ENCODE measurements around the gene CENPH.
"Not testable (repeated sequence)": the region's sequence is repeated elsewhere in the genome, so short reads cannot be mapped to it uniquely, and the experiment has no call there.

The CENPH gene

DNA sequence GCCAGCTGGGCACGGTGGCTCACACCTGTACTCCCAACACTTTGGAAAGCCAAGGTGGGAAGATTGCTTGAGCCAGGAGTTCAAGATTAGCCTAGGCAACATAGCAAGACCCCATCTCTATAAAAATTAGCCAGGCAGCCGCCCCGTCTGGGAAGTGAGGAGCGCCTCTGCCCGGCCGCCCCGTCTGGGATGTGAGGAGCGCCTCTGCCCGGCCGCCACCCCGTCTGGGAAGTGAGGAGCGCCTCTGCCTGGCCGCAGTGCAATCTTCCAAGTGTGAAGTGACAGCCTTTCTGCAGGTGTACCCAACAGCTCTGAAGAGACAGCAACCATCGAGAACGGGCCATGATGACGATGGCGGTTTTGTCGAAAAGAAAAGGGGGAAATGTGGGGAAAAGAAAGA lies 31.0 kb downstream of the CENPH start:
- H3K27ac Mint-ChIP-seq; DNase-seq; ATAC-seq; H3K27me3 Mint-ChIP-seq; H3K9me3 Mint-ChIP-seq; H3K36me3 Mint-ChIP-seq (ENCODE audit: low read depth); H3K4me3 Mint-ChIP-seq: not testable (repeated sequence)
- peaks cover 24% of the 10 kb centered on the region for H3K4me1 Mint-ChIP-seq

DNA sequence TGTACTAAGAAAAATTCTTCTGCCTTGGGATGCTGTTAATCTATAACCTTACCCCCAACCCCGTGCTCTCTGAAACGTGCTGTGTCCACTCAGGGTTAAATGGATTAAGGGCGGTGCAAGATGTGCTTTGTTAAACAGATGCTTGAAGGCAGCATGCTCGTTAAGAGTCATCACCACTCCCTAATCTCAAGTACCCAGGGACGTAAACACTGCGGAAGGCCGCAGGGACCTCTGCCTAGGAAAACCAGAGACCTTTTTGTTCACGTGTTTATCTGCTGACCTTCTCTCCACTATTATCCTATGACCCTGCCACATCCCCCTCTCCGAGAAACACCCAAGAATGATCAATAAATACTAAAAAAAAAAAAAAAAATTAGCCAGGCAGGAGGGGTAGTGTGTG lies 31.4 kb downstream of the CENPH start:
- H3K27me3 Mint-ChIP-seq; H3K27ac Mint-ChIP-seq; H3K4me3 Mint-ChIP-seq; ATAC-seq; DNase-seq; H3K9me3 Mint-ChIP-seq; H3K36me3 Mint-ChIP-seq (ENCODE audit: low read depth): not testable (repeated sequence)
- H3K4me1 Mint-ChIP-seq, result peaks cover 24% of the 10 kb centered on the region

DNA sequence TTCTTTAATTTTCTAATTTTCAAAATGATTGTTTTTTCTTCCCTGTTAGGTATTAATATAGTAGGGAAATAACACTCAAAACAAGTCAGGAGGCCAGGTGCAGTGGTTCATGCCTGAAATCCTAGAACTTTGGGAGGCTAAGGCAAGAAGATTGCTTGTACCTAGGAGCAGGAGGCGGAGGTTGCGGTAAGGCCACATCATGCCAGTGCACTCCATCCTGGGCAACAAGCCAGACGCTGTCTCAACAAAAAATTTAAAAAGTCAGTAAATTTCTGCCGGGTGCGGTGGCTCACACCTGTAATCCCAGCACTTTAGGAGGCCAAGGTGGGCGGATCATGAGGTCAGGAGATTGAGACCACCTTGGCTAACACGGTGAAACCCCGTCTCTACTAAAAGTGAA lies 35.1 kb downstream of the CENPH start:
- peaks cover 3% of the 10 kb centered on the region for H3K4me1 Mint-ChIP-seq
- H3K36me3 Mint-ChIP-seq (ENCODE audit: low read depth), result peaks cover 12% of the 10 kb centered on the region
- no peak overlapping the region for H3K4me3 Mint-ChIP-seq
- H3K27me3 Mint-ChIP-seq, result no peaks in the 10 kb centered on the region
- H3K9me3 Mint-ChIP-seq, result no peaks in the 10 kb centered on the region
- ATAC-seq, result no peak
- no peak overlapping the region for H3K27ac Mint-ChIP-seq
- no peak for DNase-seq

DNA sequence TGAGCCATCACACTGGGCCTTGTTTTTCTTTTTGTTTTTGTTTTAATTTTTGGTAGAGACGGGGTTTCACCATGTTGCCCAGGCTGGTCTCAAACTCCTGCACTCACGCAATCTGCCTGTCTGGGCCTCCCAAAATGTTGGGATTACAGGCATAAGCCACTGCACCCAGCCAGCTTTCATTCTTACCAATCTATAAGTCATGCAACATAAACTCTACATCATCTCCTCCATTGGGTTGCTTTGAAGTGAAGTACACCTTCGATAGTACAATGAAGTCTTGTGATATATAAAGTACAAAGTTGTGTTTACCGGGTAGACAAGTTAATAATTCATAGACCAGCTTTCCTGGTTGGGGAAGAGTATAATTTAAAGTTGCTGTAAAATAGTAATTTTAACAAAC lies 36.5 kb downstream of the CENPH start:
- ATAC-seq (no peak), DNase-seq (no peak)
- Mint-ChIP-seq H3K9me3 (no peaks in the 10 kb centered on the region), H3K27me3 (no peaks in the 10 kb centered on the region), H3K36me3 (ENCODE audit: low read depth) (peaks cover 10% of the 10 kb centered on the region), H3K4me1 (no peaks in the 10 kb centered on the region), H3K4me3 (no peak overlapping the region), H3K27ac (no peak overlapping the region)

DNA sequence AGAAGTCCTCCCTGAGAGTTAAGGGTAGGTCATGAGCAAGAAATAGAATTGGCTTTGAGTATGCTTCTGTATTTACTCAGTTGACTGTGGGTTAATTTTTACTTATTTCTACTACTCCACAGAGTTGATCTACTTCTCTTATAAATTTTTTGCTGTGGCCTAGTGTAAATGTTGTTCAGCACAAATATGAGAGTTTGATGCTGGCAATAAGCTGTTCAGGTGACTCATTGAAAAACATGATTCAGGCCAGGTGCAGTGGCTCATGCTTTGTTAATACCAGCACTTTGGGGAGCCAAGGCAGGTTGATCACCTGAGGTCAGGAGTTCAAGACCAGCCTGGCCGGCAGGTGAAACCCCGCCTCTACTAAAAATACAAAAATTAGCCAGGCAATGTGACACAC lies 40.8 kb downstream of the CENPH start:
- no peaks in the 10 kb centered on the region for H3K27me3 Mint-ChIP-seq
- H3K4me1 Mint-ChIP-seq, result peaks cover 5% of the 10 kb centered on the region
- no peak for ATAC-seq
- peaks cover 10% of the 10 kb centered on the region for H3K36me3 Mint-ChIP-seq (ENCODE audit: low read depth)
- H3K4me3 Mint-ChIP-seq, result no peak overlapping the region
- H3K27ac Mint-ChIP-seq, result no peak overlapping the region
- no peaks in the 10 kb centered on the region for H3K9me3 Mint-ChIP-seq
- no peak for DNase-seq

DNA sequence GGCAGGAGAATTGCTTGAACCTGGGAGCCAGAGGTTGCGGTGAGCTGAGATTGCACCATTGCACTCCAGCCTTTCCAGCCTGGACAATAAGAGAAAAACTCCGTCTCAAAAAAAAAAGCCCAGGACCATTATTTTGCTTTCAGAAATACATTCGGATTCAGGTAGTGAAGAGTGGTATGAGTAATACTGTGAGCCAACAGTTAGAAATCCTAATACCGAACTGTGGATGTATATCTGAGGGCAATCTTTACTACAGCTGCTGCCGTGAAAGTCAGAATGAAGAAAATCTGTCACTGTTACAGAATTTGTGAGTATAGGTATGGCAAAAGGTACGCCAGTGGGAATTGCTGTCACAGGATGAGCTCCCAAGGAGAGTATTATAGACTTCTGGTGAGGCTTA lies 41.9 kb downstream of the CENPH start:
- H3K9me3 Mint-ChIP-seq, result no peaks in the 10 kb centered on the region
- DNase-seq (no peak), ATAC-seq (no peak)
- H3K4me3 Mint-ChIP-seq, result no peak overlapping the region
- peaks cover 5% of the 10 kb centered on the region for H3K36me3 Mint-ChIP-seq (ENCODE audit: low read depth)
- no peak overlapping the region for H3K27ac Mint-ChIP-seq
- no peaks in the 10 kb centered on the region for H3K27me3 Mint-ChIP-seq
- peaks cover 12% of the 10 kb centered on the region for H3K4me1 Mint-ChIP-seq

DNA sequence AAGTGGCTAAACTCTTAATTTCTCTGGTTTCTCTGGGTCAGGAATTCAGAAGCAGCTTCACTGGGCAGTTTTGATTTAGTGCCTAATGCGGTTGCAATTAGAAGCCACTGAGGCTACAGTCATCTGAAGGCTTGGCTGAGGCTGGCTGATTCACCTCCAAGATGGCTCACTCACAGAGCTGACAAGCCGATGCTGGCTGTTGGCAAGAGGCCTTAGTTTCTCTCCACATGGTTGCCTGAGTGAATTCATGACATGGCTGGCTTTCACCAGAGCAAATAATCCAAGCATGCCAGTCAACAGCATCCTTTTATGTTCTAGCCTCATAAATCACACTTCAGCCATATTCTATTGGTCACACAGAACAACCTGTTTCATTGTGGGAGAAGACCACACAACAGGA lies 42.5 kb downstream of the CENPH start:
- Mint-ChIP-seq H3K27ac (no peak overlapping the region), H3K9me3 (no peaks in the 10 kb centered on the region), H3K27me3 (no peaks in the 10 kb centered on the region), H3K4me3 (no peak overlapping the region), H3K36me3 (ENCODE audit: low read depth) (peaks cover 5% of the 10 kb centered on the region), H3K4me1 (peaks cover 14% of the 10 kb centered on the region)
- no peak for DNase-seq
- ATAC-seq, result no peak

DNA sequence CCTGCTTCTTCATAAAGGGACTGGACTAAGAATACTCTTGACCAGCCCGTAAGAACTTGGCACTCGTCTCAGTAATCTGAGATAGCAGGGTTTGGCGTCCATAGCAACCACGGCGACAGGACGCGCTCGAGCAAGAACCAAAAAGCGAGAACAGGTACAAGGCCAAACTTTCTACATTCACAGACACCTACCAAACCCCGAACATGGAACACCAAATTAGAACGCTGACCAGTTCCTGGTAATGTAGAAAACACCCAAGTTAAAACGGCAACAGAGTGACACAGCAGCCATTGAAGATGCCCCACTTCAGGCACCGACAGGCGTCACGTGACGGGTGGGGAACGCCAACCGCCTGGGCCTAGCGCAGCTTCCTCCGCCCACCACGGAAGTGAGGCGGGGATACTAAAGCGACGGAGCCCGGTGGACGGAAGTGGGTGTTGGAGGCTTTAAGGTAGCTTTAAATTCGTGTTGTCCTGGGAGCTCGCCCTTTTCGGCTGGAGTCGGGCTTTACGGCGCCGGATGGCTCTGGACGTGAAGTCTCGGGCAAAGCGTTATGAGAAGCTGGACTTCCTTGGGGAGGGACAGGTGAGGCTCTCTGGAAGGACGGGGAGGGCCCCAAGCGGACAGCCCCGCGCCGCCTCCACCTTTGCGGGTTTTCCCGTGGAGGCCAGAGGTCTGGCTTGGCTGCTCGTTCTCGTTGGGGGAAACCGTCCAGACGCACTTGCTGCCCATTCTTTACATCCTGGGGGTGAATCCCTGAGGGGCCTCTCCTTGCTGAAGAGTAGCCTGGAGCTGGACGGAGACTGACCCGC lies 45.3 kb downstream of the CENPH start, which contains the start of gene CDK7:
TSS of gene CDK7 (plus strand) at position 430 of the 812 bp plus-strand sequence. CDS start at position 520, 90 bp downstream.
- ATAC-seq, result peak; percentile 99
- H3K36me3 Mint-ChIP-seq (ENCODE audit: low read depth), result peaks cover 19% of the 10 kb centered on the region
- peak; percentile 93 for DNase-seq
- peaks cover 34% of the 10 kb centered on the region for H3K4me1 Mint-ChIP-seq
- H3K4me3 Mint-ChIP-seq, result peak within 1 kb of the TSS; percentile 96
- H3K27ac Mint-ChIP-seq, result peak within 1 kb of the TSS; percentile 87
- H3K27me3 Mint-ChIP-seq, result no peaks in the 10 kb centered on the region
- no peaks in the 10 kb centered on the region for H3K9me3 Mint-ChIP-seq

DNA sequence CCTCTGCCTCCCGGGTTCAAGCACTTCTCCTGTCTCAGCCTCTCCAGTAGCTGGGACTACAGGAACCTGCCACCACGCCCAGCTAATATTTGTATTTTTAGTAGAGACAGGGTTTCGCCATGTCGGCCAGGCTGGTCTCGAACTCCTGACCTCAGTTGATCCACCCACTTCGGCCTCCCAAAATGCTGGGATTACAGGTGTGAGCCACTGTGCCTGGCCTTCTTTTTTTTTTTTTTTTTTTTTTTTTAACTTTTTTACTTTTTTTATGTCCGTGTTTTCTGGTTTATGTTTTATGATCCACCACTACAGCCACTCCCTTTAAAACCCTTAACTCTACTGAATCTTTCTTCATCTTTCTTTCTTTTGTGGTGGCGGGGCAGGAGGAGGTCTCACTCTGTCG lies 47.4 kb downstream of the CENPH start:
- Mint-ChIP-seq H3K36me3 (ENCODE audit: low read depth) (peaks cover 33% of the 10 kb centered on the region), H3K27ac (peak overlapping the region; percentile 39), H3K4me3 (peak overlapping the region; percentile 41), H3K4me1 (peaks cover 38% of the 10 kb centered on the region)
- not testable (repeated sequence) for H3K9me3 Mint-ChIP-seq, ATAC-seq, DNase-seq, H3K27me3 Mint-ChIP-seq

DNA sequence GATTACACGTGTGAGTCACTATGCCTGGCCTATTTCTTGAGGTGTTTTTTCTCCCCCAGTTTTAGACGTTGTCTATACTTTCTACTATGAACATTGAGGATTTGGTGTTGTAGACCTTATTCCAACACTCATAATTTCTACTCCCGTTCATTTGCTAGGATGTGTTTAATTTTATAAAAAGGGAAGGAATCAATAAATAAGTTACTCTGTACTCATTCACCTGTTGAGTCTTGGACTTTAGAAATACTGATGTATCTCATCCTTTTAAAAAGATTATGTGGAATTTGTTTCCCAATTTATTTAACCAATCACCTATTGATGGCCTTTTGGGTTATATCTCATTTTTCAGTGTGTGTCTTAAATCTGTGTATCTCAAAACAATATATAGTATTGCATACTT lies 48.5 kb downstream of the CENPH start:
- Mint-ChIP-seq H3K4me1 (peaks cover 42% of the 10 kb centered on the region), H3K9me3 (no peaks in the 10 kb centered on the region), H3K4me3 (no peak overlapping the region), H3K27ac (no peak overlapping the region), H3K27me3 (no peaks in the 10 kb centered on the region), H3K36me3 (ENCODE audit: low read depth) (peaks cover 37% of the 10 kb centered on the region)
- DNase-seq, result no peak
- no peak for ATAC-seq

DNA sequence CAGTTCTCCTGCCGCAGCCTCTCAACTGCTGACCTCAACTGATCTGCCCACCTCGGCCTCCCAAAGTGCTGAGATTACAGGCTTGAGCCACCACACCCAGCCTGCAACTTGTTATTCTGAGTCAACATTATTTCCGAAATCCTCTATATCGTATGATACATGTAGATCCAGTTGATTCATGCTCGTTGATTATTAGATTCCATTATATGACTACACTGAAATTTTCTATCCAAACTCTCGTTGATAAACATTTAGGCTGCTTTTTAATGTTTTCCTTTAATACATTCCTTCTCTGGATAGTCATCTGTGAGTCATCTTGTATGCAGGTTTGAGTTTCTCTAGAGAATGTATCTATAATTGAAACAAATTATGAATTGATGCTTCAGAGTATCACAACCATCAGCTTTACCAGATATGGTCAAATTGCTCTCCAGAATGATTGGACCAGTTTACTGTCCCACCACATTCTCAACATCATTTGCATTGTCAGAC lies 49.4 kb downstream of the CENPH start:
- Mint-ChIP-seq H3K4me3 (no peak overlapping the region), H3K27me3 (no peaks in the 10 kb centered on the region), H3K36me3 (ENCODE audit: low read depth) (peaks cover 40% of the 10 kb centered on the region), H3K27ac (no peak overlapping the region), H3K9me3 (no peaks in the 10 kb centered on the region), H3K4me1 (peaks cover 47% of the 10 kb centered on the region)
- DNase-seq (no peak), ATAC-seq (no peak)

DNA sequence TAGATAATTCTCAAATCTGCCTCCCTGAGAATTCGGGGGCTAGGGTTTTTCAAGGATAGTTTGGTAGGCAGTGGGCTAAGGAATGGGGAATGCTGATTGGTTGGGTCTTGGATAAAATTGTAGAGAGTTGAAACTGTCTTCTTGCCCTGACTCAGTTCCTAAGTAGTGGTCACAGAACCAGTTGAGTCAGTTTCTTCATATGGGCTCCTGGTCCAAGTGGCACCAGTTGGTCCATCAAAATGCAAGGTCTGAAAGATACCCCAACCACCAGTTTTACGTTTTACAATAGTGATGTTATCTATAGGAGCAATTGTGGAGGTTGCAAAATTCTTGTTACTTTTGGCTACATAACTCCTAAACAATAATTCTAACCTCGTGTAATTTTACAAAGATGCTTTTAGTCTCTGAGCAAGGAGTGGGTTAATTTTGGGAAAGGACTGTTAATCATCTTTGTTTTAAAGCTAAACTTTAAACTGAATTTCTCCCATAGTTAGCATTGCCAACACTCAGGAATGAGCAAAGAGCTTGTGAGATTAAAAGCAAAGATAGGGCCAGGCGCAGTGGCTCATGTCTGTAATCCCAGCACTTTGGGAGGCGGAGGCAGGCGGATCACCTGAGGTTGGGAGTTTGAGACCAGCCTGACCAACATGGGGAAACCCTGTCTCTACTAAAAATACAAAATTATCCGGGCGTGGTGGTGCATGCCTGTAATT lies 53.0 kb downstream of the CENPH start:
- Mint-ChIP-seq H3K27me3 (no peaks in the 10 kb centered on the region), H3K36me3 (ENCODE audit: low read depth) (peaks cover 59% of the 10 kb centered on the region), H3K9me3 (no peaks in the 10 kb centered on the region), H3K4me1 (peaks cover 40% of the 10 kb centered on the region), H3K27ac (no peak overlapping the region), H3K4me3 (no peak overlapping the region)
- DNase-seq (no peak), ATAC-seq (no peak)

DNA sequence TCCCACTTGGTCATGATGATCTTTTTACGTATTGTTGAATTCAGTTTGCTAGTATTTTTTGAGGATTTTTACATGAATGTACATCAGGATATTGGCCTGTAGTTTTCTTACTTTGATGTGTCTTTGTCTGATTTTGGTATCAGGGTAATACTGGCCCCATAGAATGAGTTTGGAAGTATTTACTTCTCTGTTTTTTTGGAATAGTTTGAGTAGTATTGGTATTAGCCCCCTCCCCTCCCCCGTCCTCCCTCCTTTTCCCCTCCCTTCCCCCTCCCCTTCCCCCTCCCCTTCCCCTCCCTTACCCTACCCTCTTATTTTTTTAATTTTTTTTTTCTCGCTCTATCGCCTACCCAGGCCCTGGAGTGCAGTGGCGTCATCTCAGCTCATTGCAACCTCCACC lies 55.6 kb downstream of the CENPH start:
- peaks cover 25% of the 10 kb centered on the region for H3K4me1 Mint-ChIP-seq
- DNase-seq, result no peak
- H3K27me3 Mint-ChIP-seq, result no peaks in the 10 kb centered on the region
- no peak overlapping the region for H3K27ac Mint-ChIP-seq
- peaks cover 48% of the 10 kb centered on the region for H3K36me3 Mint-ChIP-seq (ENCODE audit: low read depth)
- ATAC-seq, result no peak
- no peak overlapping the region for H3K4me3 Mint-ChIP-seq
- H3K9me3 Mint-ChIP-seq, result no peaks in the 10 kb centered on the region

DNA sequence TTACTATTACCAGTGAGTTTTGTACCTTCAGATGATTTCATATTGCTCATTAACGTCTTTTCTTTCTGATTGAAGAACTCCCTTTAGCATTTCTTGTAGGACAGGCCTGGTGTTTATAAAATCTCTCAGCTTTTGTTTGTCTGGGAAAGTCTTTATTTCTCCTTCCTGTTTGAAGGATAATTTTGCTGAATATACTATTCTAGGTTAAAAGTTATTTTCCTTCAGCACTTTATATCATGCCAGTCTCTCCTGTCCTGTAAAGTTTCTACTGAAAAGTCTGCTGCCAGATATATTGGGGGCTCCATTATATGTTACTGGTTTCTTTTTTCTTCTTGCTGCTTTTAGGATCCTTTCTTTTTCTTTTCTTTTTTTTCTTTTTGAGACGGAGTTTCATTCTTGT lies 58.6 kb downstream of the CENPH start:
- ATAC-seq, result no peak
- no peaks in the 10 kb centered on the region for H3K9me3 Mint-ChIP-seq
- H3K27ac Mint-ChIP-seq, result no peak overlapping the region
- DNase-seq, result no peak
- peaks cover 17% of the 10 kb centered on the region for H3K4me1 Mint-ChIP-seq
- H3K27me3 Mint-ChIP-seq, result no peaks in the 10 kb centered on the region
- H3K36me3 Mint-ChIP-seq (ENCODE audit: low read depth), result peaks cover 36% of the 10 kb centered on the region
- H3K4me3 Mint-ChIP-seq, result no peak overlapping the region

DNA sequence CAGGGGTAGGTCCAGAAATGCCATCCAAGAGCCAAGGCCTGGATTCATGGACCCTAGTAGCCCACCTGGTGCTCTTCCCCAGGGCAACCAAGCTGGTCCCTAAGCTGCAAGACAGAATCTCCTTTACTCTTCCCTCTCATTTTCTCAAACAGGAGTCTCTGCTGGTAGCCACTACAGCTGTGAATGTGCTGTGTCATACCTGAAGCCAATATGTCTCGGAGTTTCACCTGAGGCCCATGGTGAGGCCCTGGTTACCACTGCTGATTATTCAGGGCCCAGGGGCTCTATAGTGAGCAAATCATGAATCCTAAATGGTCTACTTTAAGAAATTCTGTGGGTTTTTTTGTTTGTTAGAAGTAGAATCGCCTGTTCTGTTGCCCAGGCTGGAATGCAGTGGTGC lies 61.2 kb downstream of the CENPH start:
- ATAC-seq (no peak), DNase-seq (no peak)
- Mint-ChIP-seq H3K4me3 (no peak overlapping the region), H3K27ac (no peak overlapping the region), H3K9me3 (no peaks in the 10 kb centered on the region), H3K27me3 (no peaks in the 10 kb centered on the region), H3K36me3 (ENCODE audit: low read depth) (peaks cover 29% of the 10 kb centered on the region), H3K4me1 (peaks cover 7% of the 10 kb centered on the region)

Data from activated naive CD8-positive, alpha-beta T cell treated with anti-CD3 and anti-CD28 coated beads, Interleukin-2, amount 50 U/mL, for 24 hours (primary cell).